CD4-positive, alpha-beta memory T cell (primary cell): ENCODE measurements around the gene RALGAPA2. TPM values are rescaled to one million over a fixed set of nuclear protein-coding genes. Genes with fewer than 3 reads are reported as not detected.
A peak's percentile ranks its signal among the peaks of the same experiment; 100 is the strongest.

Experiments used
- CTCF ChIA-PET: fragments of 350-600 bp; sonication (Branson Sonifier 250); formaldehyde crosslinking; loops from one replicate; lab custom pipeline; 2021; ENCODE audit warnings: inconsistent platforms; ENCODE audit not compliant: partially characterized antibody; lab: Charles Lee
- POLR2A ChIA-PET: fragments of 350-600 bp; sonication (Branson Sonifier 250); formaldehyde crosslinking; loops from one replicate; lab custom pipeline; 2021; ENCODE audit not compliant: partially characterized antibody; lab: Charles Lee
- DNase-seq, 5 donors: peaks; one replicate each; pipeline versions ENCODE4 v3.0.0 to v3.0.0-alpha.2; 2020 to 2022; ENCODE audit warnings: mixed read lengths in 1 of 5
- H3K27ac ChIP-seq: one replicate; pipeline ENCODE4 v1.7.0; 2013; ENCODE audit warnings: low read depth, low read length
- H3K27me3 ChIP-seq: 2 replicates; pipeline ENCODE4 v1.7.0; 2013; ENCODE audit warnings: mild to moderate bottlenecking, low read length, moderate library complexity; ENCODE audit not compliant: insufficient read depth
- H3K36me3 ChIP-seq: 2 replicates; pipeline ENCODE4 v1.7.0; 2013; ENCODE audit warnings: mild to moderate bottlenecking, low read length, moderate library complexity; ENCODE audit not compliant: insufficient read depth
- H3K4me1 ChIP-seq: 2 replicates; pipeline ENCODE4 v1.7.0; 2013; ENCODE audit warnings: mild to moderate bottlenecking, low read length, moderate library complexity; ENCODE audit not compliant: insufficient read depth
- H3K4me3 ChIP-seq, 2 donors: one replicate each; pipeline ENCODE4 v1.7.0; 2013; ENCODE audit warnings: low read length in 2 of 2, mild to moderate bottlenecking in 1 of 2
- H3K9me3 ChIP-seq, 2 donors: one replicate each; pipeline ENCODE4 v1.7.0; 2013; ENCODE audit warnings: low read length in 2 of 2, control low read depth in 1 of 2; ENCODE audit not compliant: control insufficient read depth in 1 of 2
- H3K27ac Mint-ChIP-seq, 7 donors: one replicate each; pipeline ENCODE4 v1.8.0; 2020 to 2021; ENCODE audit warnings: mixed read lengths in 7 of 7, mild to moderate bottlenecking in 6 of 7, inconsistent platforms in 3 of 7, moderate library complexity in 3 of 7
- H3K27me3 Mint-ChIP-seq, 2 donors: one replicate each; pipeline ENCODE4 v1.8.0; 2020 to 2021; ENCODE audit warnings: mixed read lengths in 2 of 2
- H3K36me3 Mint-ChIP-seq, 2 donors: one replicate each; pipeline ENCODE4 v1.8.0; 2020 to 2021; ENCODE audit warnings: mixed read lengths in 2 of 2, inconsistent platforms in 1 of 2, mild to moderate bottlenecking in 1 of 2
- H3K4me1 Mint-ChIP-seq, 4 donors: one replicate each; pipeline ENCODE4 v1.8.0; 2020 to 2021; ENCODE audit warnings: mixed read lengths in 4 of 4, mild to moderate bottlenecking in 1 of 4
- H3K4me3 Mint-ChIP-seq, 8 donors: one replicate each; pipeline ENCODE4 v1.8.0; 2020 to 2021; ENCODE audit warnings: mixed read lengths in 8 of 8, mild to moderate bottlenecking in 7 of 8, moderate library complexity in 6 of 8, inconsistent platforms in 3 of 8
- H3K9me3 Mint-ChIP-seq, 8 donors: one replicate each; pipeline ENCODE4 v1.8.0; 2020 to 2021; ENCODE audit warnings: mixed read lengths in 8 of 8, mild to moderate bottlenecking in 5 of 8, inconsistent platforms in 3 of 8, moderate library complexity in 1 of 8
- intact Hi-C: fragments of 100-400 bp; cut with micrococcal nuclease; formaldehyde crosslinking; loops from one replicate; pipeline ENCODE4 v1.15.1; 2023
- polyA plus RNA-seq, 2 donors: library from polyadenylated mRNA; unstranded; fragments of 300-500 nt; fragmentation: Illumina TruSeq; gene quantifications; one replicate each; pipeline ENCODE4 v1.2.3, GENCODE V29; 2021
- total RNA-seq, 2 experiments: library from RNA; stranded (reverse); gene quantifications; one replicate each; pipeline ENCODE4 v1.2.3, GENCODE V29; 2021

RALGAPA2 gene
- total and polyA plus RNA-seq, 4 experiments from 2014 or later, result 1.6 to 36.3 (median 21.5) TPM

GRCh38 chr20:20501128-20501527 is 211.3 kb downstream of the RALGAPA2 start:
- POLR2A ChIA-PET, result no interaction called here
- Histone ChIP-seq H3K4me3 (no peak overlapping the region), H3K9me3 (no peaks in the 10 kb centered on the region), H3K36me3 (peaks cover 17% of the 10 kb centered on the region), H3K27me3 (no peaks in the 10 kb centered on the region), H3K4me1 (no peaks in the 10 kb centered on the region), H3K27ac (no peak overlapping the region)
- Mint-ChIP-seq H3K4me3 (no peak overlapping the region), H3K9me3 (no peaks in the 10 kb centered on the region), H3K36me3 (peaks cover 67 to 69% of the 10 kb centered on the region in 2 donors), H3K27me3 (no peaks in the 10 kb centered on the region), H3K4me1 (peaks cover 0 to 5% (median 0%) of the 10 kb centered on the region in 4 donors), H3K27ac (no peak overlapping the region)
- no peak for DNase-seq
- CTCF ChIA-PET, result no interaction called here
- intact Hi-C loops, result no loop called here

DNA sequence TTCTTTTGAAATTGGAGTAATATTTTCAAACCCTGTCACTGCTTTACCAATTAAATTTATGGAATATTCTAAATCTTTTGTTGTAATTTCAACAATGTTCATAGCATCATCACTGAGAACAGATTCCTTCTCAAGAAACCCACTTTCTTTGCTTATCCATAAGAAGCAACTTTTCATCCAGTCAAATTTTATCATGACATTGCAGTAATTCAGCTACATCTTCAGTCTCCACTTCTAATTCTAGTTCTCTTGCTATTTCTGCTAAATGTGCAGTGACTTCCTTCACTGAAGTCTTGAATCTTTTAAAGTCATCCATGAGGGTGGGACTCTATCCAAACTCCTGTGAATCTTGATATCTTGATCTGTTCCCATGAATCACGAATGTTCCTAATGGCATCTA is 212.1 kb downstream of the RALGAPA2 start:
- Mint-ChIP-seq H3K27me3 (no peaks in the 10 kb centered on the region), H3K27ac (no peak overlapping the region)
- POLR2A ChIA-PET, result no interaction called here

DNA sequence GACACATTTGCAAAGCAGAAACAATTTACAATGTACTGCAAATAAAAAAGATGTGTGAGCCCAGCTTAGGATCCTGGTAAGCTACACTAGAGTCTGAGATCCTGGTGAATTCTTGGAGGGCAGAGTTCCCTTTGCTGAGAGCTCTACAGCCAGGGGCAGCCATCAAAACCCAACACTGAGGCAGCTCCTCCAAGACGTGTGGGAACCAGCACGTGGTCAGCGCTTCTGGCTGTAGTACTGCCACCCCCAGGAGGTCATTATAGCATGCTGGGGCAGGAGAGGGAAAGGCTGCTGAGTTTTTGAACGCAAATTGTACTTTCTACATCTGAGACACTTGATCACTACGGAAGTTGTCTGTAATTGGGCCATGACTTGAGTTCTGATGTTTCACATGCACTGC is 213.0 kb downstream of the RALGAPA2 start:
- POLR2A ChIA-PET, result no interaction called here
- Histone ChIP-seq H3K4me1 (no peaks in the 10 kb centered on the region), H3K9me3 (no peaks in the 10 kb centered on the region), H3K27ac (no peak overlapping the region), H3K27me3 (no peaks in the 10 kb centered on the region), H3K4me3 (no peak overlapping the region), H3K36me3 (peaks cover 17% of the 10 kb centered on the region)
- Mint-ChIP-seq H3K27me3 (no peaks in the 10 kb centered on the region), H3K9me3 (no peaks in the 10 kb centered on the region), H3K27ac (peak overlapping the region in 1 of 7 donors; percentile 61), H3K4me1 (peaks cover 0 to 2% (median 0%) of the 10 kb centered on the region in 4 donors), H3K36me3 (peaks cover 73 to 77% of the 10 kb centered on the region in 2 donors), H3K4me3 (no peak overlapping the region)
- intact Hi-C loops, result no loop called here
- CTCF ChIA-PET, result no interaction called here
- no peak for DNase-seq

More for the DNA sequence above, 212.1 kb downstream of the RALGAPA2 start:
- Mint-ChIP-seq H3K9me3 (no peaks in the 10 kb centered on the region), H3K4me3 (no peak overlapping the region), H3K4me1 (peaks cover 0 to 2% (median 0%) of the 10 kb centered on the region in 4 donors), H3K36me3 (peaks cover 74 to 76% of the 10 kb centered on the region in 2 donors)
- CTCF ChIA-PET, result no interaction called here
- no peak overlapping the region for H3K27ac ChIP-seq
- H3K4me1 ChIP-seq, result no peaks in the 10 kb centered on the region
- H3K4me3 ChIP-seq, result no peak overlapping the region
- no peaks in the 10 kb centered on the region for H3K9me3 ChIP-seq
- peaks cover 17% of the 10 kb centered on the region for H3K36me3 ChIP-seq
- intact Hi-C loops, result no loop called here
- H3K27me3 ChIP-seq, result no peaks in the 10 kb centered on the region
- DNase-seq, result no peak

DNA sequence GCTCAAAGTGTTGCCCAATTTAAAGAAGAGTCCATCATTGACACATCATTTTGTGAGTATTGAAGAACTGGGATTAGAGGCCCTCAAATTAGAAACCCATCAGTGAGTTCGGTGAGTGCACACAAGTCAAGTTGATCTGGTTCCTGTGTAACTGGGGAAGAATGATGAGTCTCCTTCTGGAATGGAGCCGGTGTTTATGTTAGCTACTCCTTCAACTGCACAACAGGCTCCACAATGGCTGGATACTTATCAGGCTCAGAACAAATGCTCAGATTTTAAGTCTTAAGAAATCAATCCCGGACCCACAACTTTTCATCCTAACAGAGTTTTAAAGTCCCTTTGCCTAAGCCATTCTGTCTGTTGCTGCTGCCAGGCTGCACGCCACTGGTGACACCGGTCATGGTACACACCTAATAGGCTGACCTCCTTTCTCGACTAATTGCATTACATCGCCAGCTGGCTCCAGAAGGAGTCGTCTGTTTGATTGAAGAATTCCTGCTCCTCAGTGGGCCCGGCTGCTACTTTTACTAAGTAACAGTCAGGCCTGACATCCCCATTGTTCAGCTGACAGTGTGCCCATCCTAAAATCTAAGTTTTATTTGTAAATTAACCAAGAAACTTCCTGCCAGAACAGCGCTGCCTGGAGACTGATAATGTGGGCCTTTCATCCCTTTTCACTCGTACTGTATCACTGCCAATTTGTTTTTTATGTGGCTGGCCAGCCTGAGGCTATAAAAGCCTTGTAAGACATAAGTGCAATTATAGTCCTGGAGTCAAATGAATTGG is 214.2 kb downstream of the RALGAPA2 start:
- H3K27me3 ChIP-seq, result no peaks in the 10 kb centered on the region
- H3K9me3 Mint-ChIP-seq, result no peaks in the 10 kb centered on the region
- no peak for DNase-seq
- intact Hi-C loops, result no loop called here
- H3K27ac Mint-ChIP-seq, result peak overlapping the region in 1 of 7 donors; percentile 15
- CTCF ChIA-PET, result no interaction called here
- peaks cover 0 to 2% (median 0%) of the 10 kb centered on the region in 4 donors for H3K4me1 Mint-ChIP-seq
- H3K4me1 ChIP-seq, result no peaks in the 10 kb centered on the region
- H3K36me3 Mint-ChIP-seq, result peaks cover 79 to 81% of the 10 kb centered on the region in 2 donors
- POLR2A ChIA-PET, result no interaction called here
- no peak overlapping the region for H3K4me3 Mint-ChIP-seq
- H3K9me3 ChIP-seq, result no peaks in the 10 kb centered on the region
- H3K4me3 ChIP-seq, result no peak overlapping the region
- H3K27me3 Mint-ChIP-seq, result no peaks in the 10 kb centered on the region
- H3K36me3 ChIP-seq, result peaks cover 17% of the 10 kb centered on the region
- H3K27ac ChIP-seq, result no peak overlapping the region

DNA sequence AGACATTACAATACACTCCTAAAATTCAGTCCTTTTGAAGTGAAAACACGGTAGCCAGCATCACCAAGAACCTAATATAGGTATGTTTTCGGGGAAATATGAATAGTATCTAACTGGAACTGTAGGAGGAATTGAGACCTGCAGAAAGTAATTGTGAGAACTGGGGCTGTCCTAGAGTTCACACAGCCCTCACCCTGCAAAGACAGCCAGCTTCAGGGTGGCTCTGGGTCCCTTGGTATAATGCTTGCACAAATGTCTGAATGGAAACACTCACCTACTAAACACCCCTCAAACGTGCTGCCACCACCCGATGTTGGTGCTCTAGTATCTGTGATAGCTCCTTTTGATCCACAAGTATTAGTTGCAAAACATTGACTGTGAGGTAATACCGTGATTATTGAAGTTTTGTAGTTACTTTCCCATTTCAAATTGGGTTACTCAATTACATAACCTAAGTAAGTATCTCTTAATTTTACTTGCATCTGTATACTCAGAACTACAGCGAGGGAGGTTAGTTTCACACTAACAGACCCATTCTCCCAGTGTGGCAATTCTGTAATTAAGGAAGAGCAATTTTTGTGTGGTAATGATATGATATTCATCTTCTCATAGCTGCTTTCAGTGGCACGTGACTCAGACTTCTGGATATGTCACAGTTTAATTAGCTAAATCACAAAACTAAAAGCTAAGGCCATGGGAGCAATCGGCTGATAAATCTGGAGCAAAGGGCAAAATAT is 215.0 kb downstream of the RALGAPA2 start:
- H3K27me3 ChIP-seq, result no peaks in the 10 kb centered on the region
- no peak overlapping the region for H3K4me3 Mint-ChIP-seq
- no peak for DNase-seq
- H3K4me1 ChIP-seq, result no peaks in the 10 kb centered on the region
- no peaks in the 10 kb centered on the region for H3K27me3 Mint-ChIP-seq
- H3K27ac Mint-ChIP-seq, result peak overlapping the region in 2 of 7 donors; percentile 42
- H3K27ac ChIP-seq, result no peak overlapping the region
- H3K36me3 ChIP-seq, result peaks cover 17% of the 10 kb centered on the region
- no peaks in the 10 kb centered on the region for H3K9me3 Mint-ChIP-seq
- no peaks in the 10 kb centered on the region for H3K9me3 ChIP-seq
- ChIA-PET CTCF (no interaction called here), POLR2A (no interaction called here)
- intact Hi-C loops, result no loop called here
- H3K4me1 Mint-ChIP-seq, result peaks cover 0 to 2% (median 0%) of the 10 kb centered on the region in 4 donors
- H3K36me3 Mint-ChIP-seq, result peaks cover 75 to 79% of the 10 kb centered on the region in 2 donors
- no peak overlapping the region for H3K4me3 ChIP-seq

DNA sequence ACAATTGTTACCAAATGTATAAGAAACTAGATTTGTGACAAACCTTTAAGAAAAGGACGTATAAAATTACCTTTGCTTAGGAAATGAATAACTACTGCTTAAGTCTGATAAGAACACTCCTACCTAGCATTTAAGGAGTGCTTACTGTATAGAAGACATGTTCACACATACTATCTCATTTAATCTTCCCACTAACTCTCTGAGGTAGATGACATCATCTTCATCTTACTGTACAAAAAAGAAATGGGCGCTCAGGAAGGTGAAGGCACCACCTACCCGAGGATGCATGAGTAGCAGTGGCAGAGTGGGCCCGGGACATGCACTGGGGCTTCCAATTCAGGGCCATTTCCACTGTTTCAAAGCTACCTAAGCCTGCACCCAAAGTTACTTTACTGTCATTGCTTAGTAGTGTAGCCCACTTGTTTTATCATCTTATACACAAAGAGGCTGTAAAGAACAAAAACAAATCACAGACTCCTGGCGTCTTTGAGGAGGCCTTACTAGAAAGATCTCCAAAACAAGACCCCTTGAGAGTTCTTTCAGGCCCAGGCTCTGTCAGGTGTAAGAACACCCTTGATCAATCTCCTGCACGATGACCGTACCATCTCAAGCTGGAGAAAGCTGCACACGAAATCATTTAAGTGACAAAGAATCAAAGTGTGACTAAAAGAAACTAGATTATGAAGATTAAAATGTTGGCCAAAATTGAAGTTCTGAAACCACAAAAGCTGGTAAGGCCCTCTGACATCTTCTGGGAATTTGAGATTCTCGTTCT is 216.5 kb downstream of the RALGAPA2 start:
- H3K36me3 ChIP-seq, result peaks cover 4% of the 10 kb centered on the region
- CTCF ChIA-PET, result no interaction called here

DNA sequence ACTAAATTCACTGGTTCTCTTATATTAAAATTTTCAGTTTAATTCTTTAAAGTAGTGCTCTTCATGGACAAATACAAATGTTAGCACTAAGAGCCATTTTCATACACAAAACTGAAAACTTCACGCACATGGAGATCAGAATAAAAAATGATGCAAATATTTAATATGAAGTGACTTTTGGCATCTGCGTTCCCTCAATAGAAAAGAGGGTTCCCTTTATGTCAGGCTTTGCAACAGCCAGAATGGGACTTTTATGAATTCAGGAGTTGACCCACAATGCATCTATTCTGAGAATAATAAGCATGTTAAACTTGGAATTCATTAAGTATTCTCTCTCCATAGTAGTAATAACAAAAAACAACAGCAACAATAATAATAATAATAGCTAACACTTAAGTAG is 218.7 kb downstream of the RALGAPA2 start:
- Mint-ChIP-seq H3K27me3 (no peaks in the 10 kb centered on the region), H3K9me3 (no peaks in the 10 kb centered on the region), H3K36me3 (peaks cover 78 to 85% of the 10 kb centered on the region in 2 donors), H3K4me3 (no peak overlapping the region), H3K27ac (no peak overlapping the region), H3K4me1 (peaks cover 0 to 9% (median 2%) of the 10 kb centered on the region in 4 donors)
- Histone ChIP-seq H3K9me3 (no peaks in the 10 kb centered on the region), H3K27me3 (no peaks in the 10 kb centered on the region), H3K4me1 (no peaks in the 10 kb centered on the region), H3K27ac (no peak overlapping the region), H3K4me3 (no peak overlapping the region), H3K36me3 (peaks cover 4% of the 10 kb centered on the region)
- intact Hi-C loops, result no loop called here
- no peak for DNase-seq
- POLR2A ChIA-PET, result no interaction called here
- CTCF ChIA-PET, result no interaction called here

More for the DNA sequence above, 216.5 kb downstream of the RALGAPA2 start:
- POLR2A ChIA-PET, result no interaction called here
- Histone ChIP-seq H3K4me1 (no peaks in the 10 kb centered on the region), H3K27ac (no peak overlapping the region), H3K9me3 (no peaks in the 10 kb centered on the region), H3K4me3 (no peak overlapping the region), H3K27me3 (no peaks in the 10 kb centered on the region)
- H3K9me3 Mint-ChIP-seq, result no peaks in the 10 kb centered on the region
- intact Hi-C loops, result no loop called here
- H3K27me3 Mint-ChIP-seq, result no peaks in the 10 kb centered on the region
- H3K4me3 Mint-ChIP-seq, result no peak overlapping the region
- H3K27ac Mint-ChIP-seq, result no peak overlapping the region
- peaks cover 0 to 2% (median under 1%) of the 10 kb centered on the region in 4 donors for H3K4me1 Mint-ChIP-seq
- peaks cover 74 to 80% of the 10 kb centered on the region in 2 donors for H3K36me3 Mint-ChIP-seq
- no peak for DNase-seq
